ENCODE measurements around the gene SHTN1.
A peak's percentile ranks its signal among the peaks of the same experiment; 100 is the strongest.

Gene SHTN1

DNA sequence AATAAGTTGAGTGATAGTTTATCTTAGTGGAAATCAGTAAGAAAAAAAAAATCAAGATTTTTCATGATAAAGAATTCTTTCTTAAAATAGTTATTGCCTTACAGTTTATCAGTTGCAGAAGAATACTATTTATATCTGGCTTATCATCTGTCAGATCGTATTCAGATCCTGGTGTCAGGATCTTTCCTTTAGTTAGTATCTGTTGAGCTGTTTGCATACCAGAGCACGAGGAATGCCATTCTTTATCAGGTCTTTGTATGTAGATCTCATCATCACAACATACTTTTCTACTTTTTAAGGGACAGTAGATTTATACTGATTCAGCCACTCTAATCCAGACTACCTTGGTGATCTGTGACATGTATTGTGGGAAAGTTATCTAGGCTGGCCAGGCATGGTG, 143.2 kb downstream of the SHTN1 start:
- H3K4me3 ChIP-seq (ENCODE audit: low read depth, low read length): no peak overlapping the region
- TF ChIP-seq CTCF (IDR thresholded peaks at IDR 0.05; ENCODE audit: insufficient read depth, low read length, missing control alignments): no peak
- ChIA-PET CTCF (interaction anchor here (0.8 kb wide), 1 partner anchor 12 kb away, joined by 3 read pairs; the partner anchor contains the start of gene ENO4), POLR2A (no interaction called here)
- DNase-seq (ENCODE audit: low read depth, low spot score): no peak

GRCh38 chr10:116857156-116857555, 147.8 kb downstream of the SHTN1 start:
- POLR2A ChIA-PET: no interaction called here
- TF ChIP-seq CTCF (IDR thresholded peaks at IDR 0.05; ENCODE audit: insufficient read depth, low read length, missing control alignments): no peak
- no peak for DNase-seq (ENCODE audit: low read depth, low spot score)
- H3K4me3 ChIP-seq (ENCODE audit: low read depth, low read length): no peak overlapping the region
- CTCF ChIA-PET: no interaction called here

GRCh38 chr10:116853701-116854100, 151.3 kb downstream of the SHTN1 start:
- no peak for DNase-seq (ENCODE audit: low read depth, low spot score)
- CTCF ChIA-PET: interaction anchor here (1.0 kb wide), 1 partner anchor 321 kb away, joined by 3 read pairs; no protein-coding TSS in a partner anchor
- POLR2A ChIA-PET: no interaction called here
- no peak overlapping the region for H3K4me3 ChIP-seq (ENCODE audit: low read depth, low read length)
- no peak for TF ChIP-seq CTCF (IDR thresholded peaks at IDR 0.05; ENCODE audit: insufficient read depth, low read length, missing control alignments)

DNA sequence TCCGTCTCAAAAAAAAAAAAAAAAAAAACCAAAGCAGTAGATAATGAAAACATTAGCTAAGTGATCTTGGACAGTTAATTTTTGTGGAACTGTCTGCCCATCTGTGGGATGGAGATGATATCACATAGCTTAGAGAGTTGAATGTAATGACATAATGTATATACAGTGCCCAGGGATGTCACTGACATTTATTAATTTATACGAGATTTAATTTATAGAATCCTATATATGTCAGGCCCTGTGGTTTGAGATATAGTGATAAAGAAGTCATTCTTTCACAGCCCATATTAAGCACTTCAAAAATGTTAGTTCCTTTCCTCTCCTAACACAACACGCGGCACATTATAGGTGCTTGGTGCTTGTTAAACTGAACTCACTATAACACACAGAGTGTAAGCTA, 151.7 kb downstream of the SHTN1 start:
- POLR2A ChIA-PET: no interaction called here
- CTCF ChIA-PET: interaction anchor here (1.0 kb wide), 1 partner anchor 321 kb away, joined by 3 read pairs; no protein-coding TSS in a partner anchor
- no peak for TF ChIP-seq CTCF (IDR thresholded peaks at IDR 0.05; ENCODE audit: insufficient read depth, low read length, missing control alignments)
- no peak overlapping the region for H3K4me3 ChIP-seq (ENCODE audit: low read depth, low read length)
- DNase-seq (ENCODE audit: low read depth, low spot score): no peak

GRCh38 chr10:116852246-116852645, 152.7 kb downstream of the SHTN1 start:
- no peak for TF ChIP-seq CTCF (IDR thresholded peaks at IDR 0.05; ENCODE audit: insufficient read depth, low read length, missing control alignments)
- DNase-seq (ENCODE audit: low read depth, low spot score): no peak
- H3K4me3 ChIP-seq (ENCODE audit: low read depth, low read length): no peak overlapping the region
- CTCF ChIA-PET: no interaction called here
- POLR2A ChIA-PET: no interaction called here

DNA sequence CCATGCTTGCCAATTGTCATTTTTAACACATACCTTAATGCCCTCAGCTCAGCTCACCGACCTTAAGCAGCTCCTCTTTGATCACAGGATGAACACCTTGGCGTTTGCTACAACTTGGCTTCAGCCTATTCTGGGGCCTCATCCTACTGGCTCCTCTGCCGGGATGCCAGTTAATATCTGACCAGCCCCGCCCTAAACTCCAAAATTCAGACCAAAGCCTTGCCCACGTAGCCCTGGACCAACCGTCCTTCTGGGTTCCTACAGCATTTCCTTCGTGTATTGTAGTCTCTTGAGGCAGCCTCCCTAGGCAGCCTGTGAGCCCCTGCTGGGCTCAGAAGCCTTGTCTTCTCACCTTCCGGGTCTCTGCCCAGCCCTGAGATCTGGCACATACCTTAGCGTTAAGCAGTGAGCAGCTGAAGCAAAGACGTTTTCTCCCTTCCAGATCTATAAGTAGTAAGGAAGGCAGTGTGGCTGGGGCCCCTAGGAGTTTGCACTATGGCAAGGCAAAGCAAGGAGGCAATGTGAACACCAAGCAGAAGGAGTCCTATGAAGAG, 154.9 kb downstream of the SHTN1 start:
- ChIA-PET POLR2A (no interaction called here), CTCF (interaction anchor here (0.7 kb wide), 1 partner anchor 12 kb away, joined by 3 read pairs; no protein-coding TSS in a partner anchor)
- no peak for DNase-seq (ENCODE audit: low read depth, low spot score)
- no peak for TF ChIP-seq CTCF (IDR thresholded peaks at IDR 0.05; ENCODE audit: insufficient read depth, low read length, missing control alignments)
- H3K4me3 ChIP-seq (ENCODE audit: low read depth, low read length): peak overlapping the region; percentile 75
